Left lung (tissue), 10 donors: ENCODE data around the gene SMCO4. TPM values are rescaled to one million over a fixed set of nuclear protein-coding genes. Genes with fewer than 3 reads are reported as not detected.
"Not testable (repeated sequence)": the region's sequence is repeated elsewhere in the genome, so short reads cannot be mapped to it uniquely, and the experiment has no call there.

ENCODE experiments used
- ATAC-seq: fragments of 200-7000 bp; cut with Tn5 transposase; one replicate; pipeline ENCODE4 v1.9.1; 2020; ENCODE audit warnings: moderate library complexity
- DNase-seq, 4 donors: peaks; one replicate each; pipeline ENCODE4 v3.0.0-alpha.2; 2013 to 2020
- H3K27ac ChIP-seq, 2 donors: fragments of 200-600 bp; sonication (generic) in 1 of 2; one replicate each; pipeline versions ENCODE4 v1.5.0 to v1.8.0; 2020 to 2021
- H3K27me3 ChIP-seq, 2 donors: fragments of 200-600 bp; sonication (generic) in 1 of 2; one replicate each; pipeline versions ENCODE4 v1.5.0 to v1.8.0; 2020 to 2021
- H3K36me3 ChIP-seq, 2 donors: fragments of 200-600 bp; sonication (generic) in 1 of 2; one replicate each; pipeline versions ENCODE4 v1.5.0 to v1.8.0; 2020 to 2021
- H3K4me1 ChIP-seq, 2 donors: fragments of 200-600 bp; one replicate each; pipeline ENCODE4 v1.8.0; 2021
- H3K4me3 ChIP-seq, 2 donors: fragments of 200-600 bp; sonication (generic) in 1 of 2; one replicate each; pipeline versions ENCODE4 v1.5.0 to v1.8.0; 2020 to 2021; ENCODE audit warnings: mild to moderate bottlenecking in 1 of 2
- H3K9me3 ChIP-seq, 2 donors: fragments of 200-600 bp; sonication (generic) in 1 of 2; one replicate each; pipeline versions ENCODE4 v1.5.0 to v1.8.0; 2020 to 2021
- CTCF ChIP-seq, 2 donors: fragments of 200-600 bp; sonication (generic) in 1 of 2; IDR thresholded peaks; one replicate each; pipeline versions ENCODE4 v1.5.0 to v1.8.0; 2021; ENCODE audit warnings: antibody characterized with exemption in 2 of 2
- intact Hi-C, 2 donors: fragments of 100-400 bp; cut with DNase I; formaldehyde crosslinking; loops; one replicate each; pipeline versions ENCODE4 v1.11.2 to v1.14.2; 2022
- polyA plus RNA-seq, 6 donors: library from polyadenylated mRNA; unstranded; fragments of 120-200 nt; gene quantifications; one replicate each; pipeline ENCODE4 v1.2.1, GENCODE V29; 2013; ENCODE audit not compliant: insufficient read length in 6 of 6
- total RNA-seq, 2 donors: library from RNA; stranded (reverse); fragmentation: NEBNext Ultra II Directional; extraction: Animal tissue kit (Norgen Biotek cat#: 25700); gene quantifications; one replicate each; pipeline ENCODE4 v1.2.1, GENCODE V29; 2021
- donor health status: DM: no; HTN: yes; CAD: no.
- donor health status: DM: no; HTN: no; CAD: no.

The SMCO4 gene
- total and polyA plus RNA-seq, 8 donors = 14.4 to 56.0 (median 18.5) TPM

- H3K9me3 ChIP-seq = no peaks in the 10 kb centered on the region
- intact Hi-C loops = no loop called here
- ATAC-seq (peak; percentile 76), DNase-seq (peak in 2 of 4 donors; percentile 78 to 82)
- no peak for TF ChIP-seq CTCF (IDR thresholded peaks at IDR 0.05)
- no peaks in the 10 kb centered on the region for H3K27me3 ChIP-seq
- peaks cover 24 to 78% of the 10 kb centered on the region in 2 donors for H3K4me1 ChIP-seq
- H3K4me3 ChIP-seq = peak overlapping the region in 1 of 2 donors; percentile 19
- peak overlapping the region; percentile 16 to 84 for H3K27ac ChIP-seq
- no peaks in the 10 kb centered on the region for H3K36me3 ChIP-seq
These were observed 5.4 kb downstream of the SMCO4 start for GRCh38 chr11:93537767-93538261.

- peak overlapping the region; percentile 16 to 84 for H3K27ac ChIP-seq
- no peak for TF ChIP-seq CTCF (IDR thresholded peaks at IDR 0.05)
- H3K27me3 ChIP-seq = no peaks in the 10 kb centered on the region
- no peaks in the 10 kb centered on the region for H3K9me3 ChIP-seq
- H3K4me3 ChIP-seq = peak overlapping the region in 1 of 2 donors; percentile 19
- ATAC-seq = peak; percentile 6
- no peak for DNase-seq
- H3K36me3 ChIP-seq = no peaks in the 10 kb centered on the region
- peaks cover 23 to 74% of the 10 kb centered on the region in 2 donors for H3K4me1 ChIP-seq
- intact Hi-C loops = no loop called here
These were observed 6.1 kb downstream of the SMCO4 start for GRCh38 chr11:93537049-93537448.

- Histone ChIP-seq H3K9me3 (no peaks in the 10 kb centered on the region), H3K4me3 (no peak overlapping the region), H3K4me1 (peaks cover 19 to 70% of the 10 kb centered on the region in 2 donors), H3K36me3 (no peaks in the 10 kb centered on the region), H3K27ac (no peak overlapping the region), H3K27me3 (no peaks in the 10 kb centered on the region)
- ATAC-seq = no peak
- no peak for TF ChIP-seq CTCF (IDR thresholded peaks at IDR 0.05)
- intact Hi-C loops = no loop called here
- DNase-seq = no peak
These were observed 6.9 kb downstream of the SMCO4 start for GRCh38 chr11:93536101-93536861.

- H3K27ac ChIP-seq, H3K27me3 ChIP-seq, H3K4me3 ChIP-seq, H3K36me3 ChIP-seq, H3K9me3 ChIP-seq, ATAC-seq, intact Hi-C loops, DNase-seq: not testable (repeated sequence)
- peaks cover 15 to 70% of the 10 kb centered on the region in 2 donors for H3K4me1 ChIP-seq
These were observed 7.6 kb downstream of the SMCO4 start for GRCh38 chr11:93535578-93535977.

- no peak overlapping the region for H3K27ac ChIP-seq
These were observed 10.4 kb downstream of the SMCO4 start for GRCh38 chr11:93532806-93533205.

More at GRCh38 chr11:93532806-93533205, 10.4 kb downstream of the SMCO4 start:
- ATAC-seq (no peak), DNase-seq (no peak)
- Histone ChIP-seq H3K4me1 (peaks cover 27 to 71% of the 10 kb centered on the region in 2 donors), H3K4me3 (no peak overlapping the region), H3K36me3 (no peaks in the 10 kb centered on the region), H3K27me3 (no peaks in the 10 kb centered on the region), H3K9me3 (no peaks in the 10 kb centered on the region)
- TF ChIP-seq CTCF (IDR thresholded peaks at IDR 0.05) = no peak
- intact Hi-C loops = no loop called here
